ENCODE data around the gene SORCS2. TPM values are rescaled to one million over a fixed set of nuclear protein-coding genes. Genes with fewer than 3 reads are reported as not detected.
A peak's percentile ranks its signal among the peaks of the same experiment; 100 is the strongest.

SORCS2 gene
- total and polyA plus RNA-seq, 2 of the 4 experiments (the other 2 are of a cell fraction): 0.36 to 0.62 TPM

DNA sequence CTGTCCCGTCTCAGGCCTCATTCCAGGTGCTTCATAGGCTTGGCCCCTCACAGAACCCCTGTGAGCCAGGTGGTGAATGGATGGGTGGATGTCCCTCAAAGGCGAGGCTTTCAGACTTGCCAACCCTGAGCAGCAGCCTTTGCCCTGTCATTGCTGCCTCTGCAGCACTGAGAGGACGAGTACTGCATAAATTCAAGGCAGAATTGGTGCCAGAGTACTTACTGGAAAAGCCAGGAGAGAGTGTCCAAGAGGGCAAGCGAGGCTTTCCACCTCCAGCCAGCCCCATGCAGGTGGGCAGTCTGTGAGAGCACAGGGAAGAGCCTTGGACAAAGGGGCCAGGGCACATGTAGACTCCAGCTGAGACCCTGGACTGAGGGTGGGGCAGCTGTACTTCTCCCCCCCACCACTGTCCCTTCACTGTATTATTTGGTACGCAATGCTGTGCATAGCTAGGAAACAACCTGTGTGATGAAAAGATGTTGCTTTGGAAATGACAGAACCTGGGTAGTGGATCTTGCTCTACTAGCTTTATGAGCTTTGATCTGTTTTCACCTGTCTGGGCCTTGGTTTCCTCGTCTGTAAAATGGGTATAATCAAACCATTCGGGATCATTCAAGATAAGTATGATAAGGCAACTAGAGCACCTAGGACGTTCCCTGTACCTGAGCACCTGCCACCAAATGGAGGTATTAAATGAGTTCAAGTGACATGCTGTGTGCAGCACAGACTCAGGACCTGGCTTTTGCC, 467.3 kb downstream of the SORCS2 start:
- no peak overlapping the region for H2AFZ ChIP-seq (replicated peaks; ENCODE audit: low read length, poor library complexity)
- no peak overlapping the region for H3K4me3 ChIP-seq (ENCODE audit: insufficient read depth, low read depth, low read length)
- no peak overlapping the region for H3K4me2 ChIP-seq (ENCODE audit: low read depth, low read length)
- 90% methylated on average over 2 of the region's 8 CpGs; no CpG with 5 or more reads in 1 of the 2 experiments for WGBS, 2 experiments (ENCODE audit: extremely low coverage in 2 of 2, insufficient read length in 1 of 2)
- dilution Hi-C loops (cut with HindIII; ENCODE audit: low sequenced_read_pairs, unreplicated experiment) (no loop called here), intact Hi-C loops (cut with micrococcal nuclease) (no loop called here), in situ Hi-C loops (cut with MboI; ENCODE audit: low sequenced_read_pairs) (no loop called here)
- peak overlapping the region; percentile 14; the same call in 1 of the 2 replicates for H2BK20ac ChIP-seq (ENCODE audit: low read depth, low read length)
- H2BK15ac ChIP-seq (ENCODE audit: low read depth, low read length): no peak overlapping the region
- peak overlapping the region; percentile 11; the same call in 1 of the 2 replicates for H2AK5ac ChIP-seq (ENCODE audit: low read depth, low read length)
- H4K91ac ChIP-seq (ENCODE audit: insufficient read depth, low read depth, low read length): no peak overlapping the region
- BruUV-seq (replicated peaks): no TSS peak
- peaks cover 4% of the 10 kb centered on the region for H3K9me1 ChIP-seq (ENCODE audit: insufficient read depth, low read length)
- H3K4me1 ChIP-seq (ENCODE audit: control insufficient read depth, insufficient read depth, low read length): peaks cover 4% of the 10 kb centered on the region
- H3K4ac ChIP-seq (ENCODE audit: low read depth, low read length): peak overlapping the region; percentile 4; the same call in 1 of the 2 replicates
- H3K14ac ChIP-seq (replicated peaks; ENCODE audit: low read depth, low read length): no peak overlapping the region
- H3K56ac ChIP-seq (ENCODE audit: extremely low read depth, insufficient read depth, low read length): no peak overlapping the region
- H4K5ac ChIP-seq (ENCODE audit: low read depth, low read length): no peak overlapping the region
- POLR2A ChIA-PET (ENCODE audit: unreplicated experiment): no interaction called here
- peaks cover 20% of the 10 kb centered on the region for H3K27me3 ChIP-seq (ENCODE audit: control insufficient read depth, insufficient read depth, low read length)
- CTCF ChIA-PET: no interaction called here
- ATAC-seq (ENCODE audit: low read depth) (no peak), DNase-seq (no peak)
- peaks cover 3% of the 10 kb centered on the region; the same call in 1 of the 2 replicates for H4K20me1 ChIP-seq (ENCODE audit: insufficient read depth, low read length)
- no peaks in the 10 kb centered on the region for H3K36me3 ChIP-seq (ENCODE audit: control insufficient read depth, insufficient read depth, low read length)
- no peak overlapping the region for H4K8ac ChIP-seq (ENCODE audit: low read depth in 2 of 2, low read length in 2 of 2)
- H2AK9ac ChIP-seq (replicated peaks; ENCODE audit: low read depth, low read length, poor library complexity): no peak overlapping the region
- H3K18ac ChIP-seq (ENCODE audit: low read depth, low read length): no peak overlapping the region
- no peak overlapping the region for H2BK5ac ChIP-seq (ENCODE audit: low read depth, low read length, poor library complexity, severe bottlenecking)
- H3K9me3 ChIP-seq (ENCODE audit: control insufficient read depth, insufficient read depth, low read length): no peaks in the 10 kb centered on the region
- H2BK120ac ChIP-seq (ENCODE audit: low read depth, low read length): no peak overlapping the region
- H3K79me1 ChIP-seq (ENCODE audit: low read depth in 1 of 2, low read length in 2 of 2): no peaks in the 10 kb centered on the region
- H3K9ac ChIP-seq (ENCODE audit: low read depth, low read length): no peak overlapping the region
- no peak overlapping the region for H3K23ac ChIP-seq (ENCODE audit: low read depth, low read length)
- TF ChIP-seq, protein P1, sequence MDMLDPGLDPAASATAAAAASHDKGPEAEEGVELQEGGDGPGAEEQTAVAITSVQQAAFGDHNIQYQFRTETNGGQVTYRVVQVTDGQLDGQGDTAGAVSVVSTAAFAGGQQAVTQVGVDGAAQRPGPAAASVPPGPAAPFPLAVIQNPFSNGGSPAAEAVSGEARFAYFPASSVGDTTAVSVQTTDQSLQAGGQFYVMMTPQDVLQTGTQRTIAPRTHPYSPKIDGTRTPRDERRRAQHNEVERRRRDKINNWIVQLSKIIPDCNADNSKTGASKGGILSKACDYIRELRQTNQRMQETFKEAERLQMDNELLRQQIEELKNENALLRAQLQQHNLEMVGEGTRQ (IDR thresholded peaks at IDR 0.05; ENCODE audit: low read depth, low read length): no peak
- TF ChIP-seq MAFK (IDR thresholded peaks at IDR 0.05; ENCODE audit: low read depth, low read length) (no peak), CHD1 (IDR thresholded peaks at IDR 0.05; ENCODE audit: low read depth, low read length) (no peak), POLR2A (IDR thresholded peaks at IDR 0.05; ENCODE audit: low read depth, low read length) (no peak)
- no peak overlapping the region for H3K27ac ChIP-seq (ENCODE audit: insufficient read depth, low read length)
